OCI-LY1 (cell line): ENCODE data around the gene SUPT4H1.

Experiments
- H2AFZ ChIP-seq: fragments of 200-600 bp; sonication (generic), shearing (Covaris generic); 2 replicates; pipeline ENCODE4 v1.6.0; 2014; ENCODE audit warnings: antibody characterized with exemption, mild to moderate bottlenecking, low read length
- H3F3A ChIP-seq: fragments of 200-600 bp; sonication (generic), shearing (Covaris generic); 2 replicates; pipeline ENCODE4 v1.6.0; 2014; ENCODE audit warnings: mild to moderate bottlenecking, antibody characterized with exemption, low read length, moderate library complexity; ENCODE audit not compliant: insufficient read depth
- H3K27ac ChIP-seq: fragments of 200-600 bp; sonication (generic); 2 replicates; pipeline ENCODE4 v1.5.1; 2014; ENCODE audit warnings: low read length, mixed run types, mild to moderate bottlenecking, low read depth; ENCODE audit not compliant: poor library complexity, severe bottlenecking
- H3K27me3 ChIP-seq: fragments of 200-600 bp; sonication (generic); 2 replicates; pipeline ENCODE4 v1.6.0; 2014; ENCODE audit warnings: antibody characterized with exemption, mild to moderate bottlenecking, low read length, moderate library complexity; ENCODE audit not compliant: insufficient read depth
- H3K36me3 ChIP-seq: fragments of 200-600 bp; sonication (generic); 2 replicates; pipeline ENCODE4 v1.6.1; 2014; ENCODE audit warnings: mild to moderate bottlenecking, antibody characterized with exemption, low read length, moderate library complexity, mixed read lengths; ENCODE audit not compliant: insufficient read depth
- H3K4me1 ChIP-seq: fragments of 200-600 bp; sonication (generic); 2 replicates; pipeline ENCODE4 v1.5.1; 2014; ENCODE audit warnings: mild to moderate bottlenecking, low read length, moderate library complexity; ENCODE audit not compliant: insufficient read depth, severe bottlenecking
- H3K4me2 ChIP-seq: fragments of 200-600 bp; sonication (generic), shearing (Covaris generic); 2 replicates; pipeline ENCODE4 v1.6.1; 2014; ENCODE audit warnings: low read length
- H3K4me3 ChIP-seq: fragments of 200-600 bp; sonication (generic); 2 replicates; pipeline ENCODE4 v1.5.1; 2014; ENCODE audit warnings: low read length, low read depth, mild to moderate bottlenecking, mixed read lengths; ENCODE audit not compliant: poor library complexity, severe bottlenecking
- H3K79me2 ChIP-seq: fragments of 200-600 bp; shearing (Covaris generic); 2 replicates; pipeline ENCODE4 v1.6.1; 2016; ENCODE audit warnings: mixed run types, low read length, mixed read lengths; ENCODE audit not compliant: insufficient read depth
- H3K9ac ChIP-seq: fragments of 200-600 bp; sonication (generic), shearing (Covaris generic); 2 replicates; pipeline ENCODE4 v1.6.1; 2014; ENCODE audit warnings: mild to moderate bottlenecking, low read length, mixed read lengths
- H3K9me2 ChIP-seq: fragments of 200-600 bp; sonication (generic), shearing (Covaris generic); 2 replicates; pipeline ENCODE4 v1.6.1; 2014; ENCODE audit warnings: low read depth, mild to moderate bottlenecking, low read length, mixed read lengths
- H3K9me3 ChIP-seq: fragments of 200-600 bp; shearing (Covaris generic); 2 replicates; pipeline ENCODE4 v1.6.1; 2014; ENCODE audit warnings: low read length, mixed read lengths
- H4K20me1 ChIP-seq: fragments of 200-600 bp; sonication (generic), shearing (Covaris generic); 2 replicates; pipeline ENCODE4 v1.6.0; 2016; ENCODE audit warnings: mild to moderate bottlenecking, low read length; ENCODE audit not compliant: insufficient read depth
- EZH2 ChIP-seq: fragments of 200-600 bp; sonication (generic), shearing (Covaris generic); IDR thresholded peaks from 2 replicates; pipeline ENCODE4 v1.8.0; 2017; ENCODE audit warnings: borderline replicate concordance, mixed run types, mild to moderate bottlenecking, antibody characterized with exemption, low read length, moderate library complexity, mixed read lengths
- TF ChIP-seq, protein P1 (sequence below): fragments of 200-600 bp; sonication (generic), shearing (Covaris generic); IDR thresholded peaks from 2 replicates; pipeline ENCODE4 v1.5.1; 2017; ENCODE audit warnings: mild to moderate bottlenecking, antibody characterized with exemption, low read length, moderate library complexity, mixed read lengths

Gene SUPT4H1

DNA sequence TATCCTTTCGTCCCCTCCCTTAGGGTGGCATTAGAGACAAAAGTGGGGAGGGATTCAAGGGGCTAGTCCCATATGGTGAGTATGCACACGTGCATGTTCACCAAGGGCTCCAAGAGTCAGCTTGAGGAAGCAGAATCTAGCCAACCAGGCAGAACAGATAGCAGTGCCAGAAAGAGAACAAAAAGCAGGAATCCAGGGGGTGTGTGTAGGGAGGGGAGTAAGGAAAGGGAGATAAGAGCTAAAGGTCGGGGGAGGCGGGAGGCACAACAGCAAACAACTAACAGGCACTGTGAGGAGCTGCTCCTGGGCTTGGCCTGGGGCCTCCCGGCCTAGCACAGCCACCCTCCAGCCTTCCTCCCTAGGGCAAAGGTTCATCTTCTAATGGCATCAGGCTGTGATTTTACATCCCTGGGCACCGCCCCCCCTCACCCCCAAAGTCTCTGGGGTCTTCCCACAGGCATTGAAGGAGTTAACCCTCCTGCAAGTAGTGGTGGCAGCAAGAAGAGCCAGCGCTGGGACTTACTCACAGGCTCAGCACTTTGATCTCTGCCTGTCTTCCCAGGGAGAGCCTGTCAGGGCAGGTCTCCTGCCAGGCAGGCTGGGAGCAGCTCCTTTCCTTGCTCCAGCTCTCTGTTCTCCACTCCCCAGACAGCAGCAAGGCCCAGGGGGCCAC is 12.4 kb upstream of the SUPT4H1 start:
- Histone ChIP-seq H3K36me3 (no peaks in the 10 kb centered on the region), H3K9me2 (no peaks in the 10 kb centered on the region), H3K4me1 (no peaks in the 10 kb centered on the region), H3K4me2 (no peak overlapping the region), H3K27ac (no peak overlapping the region), H3K9me3 (no peaks in the 10 kb centered on the region), H2AFZ (no peak overlapping the region), H3K79me2 (no peaks in the 10 kb centered on the region), H3F3A (no peaks in the 10 kb centered on the region), H3K27me3 (peaks cover 3% of the 10 kb centered on the region; the same call in 1 of the 2 replicates), H4K20me1 (no peaks in the 10 kb centered on the region), H3K9ac (no peak overlapping the region), H3K4me3 (no peak overlapping the region)
- TF ChIP-seq EZH2, result no peak
- TF ChIP-seq, protein P1, sequence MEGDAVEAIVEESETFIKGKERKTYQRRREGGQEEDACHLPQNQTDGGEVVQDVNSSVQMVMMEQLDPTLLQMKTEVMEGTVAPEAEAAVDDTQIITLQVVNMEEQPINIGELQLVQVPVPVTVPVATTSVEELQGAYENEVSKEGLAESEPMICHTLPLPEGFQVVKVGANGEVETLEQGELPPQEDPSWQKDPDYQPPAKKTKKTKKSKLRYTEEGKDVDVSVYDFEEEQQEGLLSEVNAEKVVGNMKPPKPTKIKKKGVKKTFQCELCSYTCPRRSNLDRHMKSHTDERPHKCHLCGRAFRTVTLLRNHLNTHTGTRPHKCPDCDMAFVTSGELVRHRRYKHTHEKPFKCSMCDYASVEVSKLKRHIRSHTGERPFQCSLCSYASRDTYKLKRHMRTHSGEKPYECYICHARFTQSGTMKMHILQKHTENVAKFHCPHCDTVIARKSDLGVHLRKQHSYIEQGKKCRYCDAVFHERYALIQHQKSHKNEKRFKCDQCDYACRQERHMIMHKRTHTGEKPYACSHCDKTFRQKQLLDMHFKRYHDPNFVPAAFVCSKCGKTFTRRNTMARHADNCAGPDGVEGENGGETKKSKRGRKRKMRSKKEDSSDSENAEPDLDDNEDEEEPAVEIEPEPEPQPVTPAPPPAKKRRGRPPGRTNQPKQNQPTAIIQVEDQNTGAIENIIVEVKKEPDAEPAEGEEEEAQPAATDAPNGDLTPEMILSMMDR, result no peak

DNA sequence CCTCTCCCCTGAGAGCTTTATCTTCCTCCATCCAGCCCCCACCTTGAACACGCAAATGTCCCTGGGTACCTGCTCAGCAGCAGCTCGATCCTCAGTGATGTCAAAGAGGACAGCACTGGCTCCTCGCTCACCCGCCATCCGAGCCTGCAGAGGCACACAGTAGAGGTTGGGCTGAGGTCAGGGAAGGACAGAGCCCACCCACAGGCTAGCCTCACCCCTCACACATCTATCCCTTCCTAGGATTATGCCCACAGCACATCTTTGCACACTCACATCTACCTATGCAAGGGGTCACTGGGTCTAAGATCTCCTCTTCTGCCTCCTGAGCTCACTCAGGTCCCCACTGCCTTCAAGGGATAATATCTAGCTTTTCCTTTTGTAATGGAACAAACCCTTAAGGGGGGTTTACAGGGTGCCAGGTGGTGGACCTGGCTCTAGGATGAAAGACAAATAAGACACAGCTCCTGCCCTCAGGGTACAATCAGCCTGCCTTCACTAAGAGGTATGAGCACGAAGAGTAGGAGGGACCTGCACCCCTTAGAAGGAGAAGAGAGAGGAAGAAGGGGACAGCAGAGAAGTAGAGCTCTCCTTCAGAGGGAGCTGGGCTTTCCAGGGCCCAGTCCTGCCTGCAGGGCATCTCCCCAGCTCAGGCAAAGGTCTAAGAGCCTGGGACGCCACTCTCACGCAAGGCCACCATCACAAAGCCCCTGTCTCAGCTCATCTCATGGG is 11.6 kb upstream of the SUPT4H1 start:
- Histone ChIP-seq H3K9me2 (no peaks in the 10 kb centered on the region), H3K4me1 (no peaks in the 10 kb centered on the region), H3K79me2 (no peaks in the 10 kb centered on the region)

DNA sequence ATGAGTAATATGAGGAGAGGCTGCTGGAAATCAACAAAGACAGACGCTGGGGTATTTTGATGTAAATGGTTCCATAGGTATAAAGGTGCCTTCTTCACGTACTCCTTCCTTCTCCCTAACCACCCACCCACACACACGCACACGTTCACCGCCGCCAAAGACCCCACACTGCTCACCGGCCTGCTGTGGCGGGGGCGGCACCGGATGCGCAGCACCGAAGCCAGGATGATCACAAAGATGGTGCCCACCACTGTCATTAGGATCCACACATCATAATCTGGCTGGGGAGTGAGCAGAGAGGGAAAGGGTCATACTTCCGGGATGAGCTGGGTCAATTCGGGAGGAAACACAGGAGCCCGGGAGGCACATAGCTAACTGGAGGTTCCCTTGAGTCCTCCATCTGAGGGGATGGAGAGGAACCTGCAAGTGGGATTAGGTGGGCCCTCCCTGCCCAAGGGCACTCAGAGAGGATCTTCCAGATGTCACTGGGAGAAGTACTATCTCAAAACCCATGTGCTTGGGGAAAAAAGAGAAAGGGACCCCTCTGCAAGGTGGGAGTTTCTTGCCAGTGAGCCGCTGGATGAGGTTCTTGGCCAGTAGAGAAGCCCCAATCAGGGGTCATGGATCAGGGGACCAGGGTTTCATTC is 10.5 kb upstream of the SUPT4H1 start:
- Histone ChIP-seq H4K20me1 (no peaks in the 10 kb centered on the region), H3K9me2 (no peaks in the 10 kb centered on the region), H3K79me2 (no peaks in the 10 kb centered on the region), H3K9me3 (no peaks in the 10 kb centered on the region), H3K36me3 (no peaks in the 10 kb centered on the region), H3K4me3 (no peak overlapping the region), H3K9ac (no peak overlapping the region), H3K27me3 (peaks cover 2% of the 10 kb centered on the region; the same call in 1 of the 2 replicates), H2AFZ (no peak overlapping the region), H3K4me1 (no peaks in the 10 kb centered on the region), H3K4me2 (no peak overlapping the region), H3K27ac (no peak overlapping the region), H3F3A (no peaks in the 10 kb centered on the region)
- TF ChIP-seq EZH2, result no peak
- TF ChIP-seq, protein P1, result no peak

More for the DNA sequence above, 11.6 kb upstream of the SUPT4H1 start:
- no peak overlapping the region for H3K4me2 ChIP-seq
- TF ChIP-seq EZH2, result no peak
- TF ChIP-seq, protein P1, result no peak
- peaks cover 3% of the 10 kb centered on the region; the same call in 1 of the 2 replicates for H3K27me3 ChIP-seq
- no peak overlapping the region for H3K9ac ChIP-seq
- H3K27ac ChIP-seq, result no peak overlapping the region
- H3K4me3 ChIP-seq, result no peak overlapping the region
- H2AFZ ChIP-seq, result no peak overlapping the region
- H3F3A ChIP-seq, result no peaks in the 10 kb centered on the region
- H3K36me3 ChIP-seq, result no peaks in the 10 kb centered on the region
- H3K9me3 ChIP-seq, result no peaks in the 10 kb centered on the region
- no peaks in the 10 kb centered on the region for H4K20me1 ChIP-seq
